GM12864 (cell line): ENCODE data around the gene CFAP99.

ENCODE experiments used
- DNase-seq: peaks from one replicate; pipeline ENCODE4 v3.0.0-alpha.2; 2011; ENCODE audit warnings: low read depth
- H3K4me3 ChIP-seq: 2 replicates; pipeline ENCODE4 v1.5.1; 2011; ENCODE audit warnings: mild to moderate bottlenecking, low read depth, low read length, control low read depth
- CTCF ChIP-seq: IDR thresholded peaks from 2 replicates; pipeline ENCODE4 v1.5.1; 2011; ENCODE audit warnings: low read depth, mild to moderate bottlenecking, moderate library complexity, low read length, control low read depth, inconsistent platforms; ENCODE audit errors: missing control alignments

The CFAP99 gene

GRCh38 chr4:2412534-2412884 lies 6.2 kb upstream of the CFAP99 start:
- peak overlapping the region; percentile 50 for H3K4me3 ChIP-seq
- DNase-seq, result peak; percentile 59
- no peak for TF ChIP-seq CTCF

GRCh38 chr4:2412885-2413716 lies 5.7 kb upstream of the CFAP99 start:
- H3K4me3 ChIP-seq, result peak overlapping the region; percentile 50
- DNase-seq, result peak; percentile 69
- peak; percentile 12 for TF ChIP-seq CTCF

- no peak for DNase-seq
- TF ChIP-seq CTCF, result no peak
- peak overlapping the region; percentile 50 for H3K4me3 ChIP-seq
Observed at GRCh38 chr4:2413821-2414610, 4.7 kb upstream of the CFAP99 start.

- DNase-seq, result no peak
- no peak overlapping the region for H3K4me3 ChIP-seq
- TF ChIP-seq CTCF, result no peak
Observed at GRCh38 chr4:2415213-2415612, 3.5 kb upstream of the CFAP99 start.

GRCh38 chr4:2415881-2416563 lies 2.7 kb upstream of the CFAP99 start:
- DNase-seq, result no peak
- TF ChIP-seq CTCF, result no peak
- H3K4me3 ChIP-seq, result peak overlapping the region; percentile 46; the same call in 1 of the 2 replicates

- TF ChIP-seq CTCF, result no peak
- peak overlapping the region; percentile 46 for H3K4me3 ChIP-seq
- no peak for DNase-seq
Observed at GRCh38 chr4:2416564-2417225, 2.1 kb upstream of the CFAP99 start.
